Osteocyte (in vitro differentiated cells): ENCODE data around the gene QTRT2. TPM values are rescaled to one million over a fixed set of nuclear protein-coding genes. Genes with fewer than 3 reads are reported as not detected.

ENCODE experiments used
- DNase-seq: peaks from one replicate; pipeline ENCODE4 v3.0.0; 2021; ENCODE audit warnings: mixed read lengths; ENCODE audit not compliant: unreplicated experiment; ENCODE audit errors: extremely low spot score
- H3K27ac Mint-ChIP-seq: one replicate; pipeline ENCODE4 v1.8.0; 2021; ENCODE audit warnings: mild to moderate bottlenecking, mixed read lengths; ENCODE audit not compliant: unreplicated experiment
- H3K27me3 Mint-ChIP-seq: one replicate; pipeline ENCODE4 v1.8.0; 2021; ENCODE audit warnings: mixed read lengths; ENCODE audit not compliant: unreplicated experiment
- H3K36me3 Mint-ChIP-seq: one replicate; pipeline ENCODE4 v1.8.0; 2021; ENCODE audit warnings: mixed read lengths; ENCODE audit not compliant: unreplicated experiment
- H3K4me1 Mint-ChIP-seq: one replicate; pipeline ENCODE4 v1.8.0; 2021; ENCODE audit warnings: mixed read lengths; ENCODE audit not compliant: unreplicated experiment
- H3K4me3 Mint-ChIP-seq: one replicate; pipeline ENCODE4 v1.8.0; 2021; ENCODE audit warnings: mild to moderate bottlenecking, moderate library complexity, mixed read lengths; ENCODE audit not compliant: unreplicated experiment
- H3K9me3 Mint-ChIP-seq: one replicate; pipeline ENCODE4 v1.8.0; 2021; ENCODE audit warnings: mixed read lengths; ENCODE audit not compliant: unreplicated experiment
- total RNA-seq: library from RNA; stranded (reverse); gene quantifications from 2 replicates; pipeline ENCODE4 v1.2.1, GENCODE V29; 2021
- TF ChIP-seq, protein P1 (sequence below): fragments of 200-600 bp; sonication (generic); IDR thresholded peaks from 2 replicates; pipeline ENCODE4 v1.5.0; 2021; ENCODE audit warnings: antibody characterized with exemption, mild to moderate bottlenecking, moderate library complexity

Gene QTRT2
- total RNA-seq, 1 donor from 2014 or later: 15.4 TPM

DNA sequence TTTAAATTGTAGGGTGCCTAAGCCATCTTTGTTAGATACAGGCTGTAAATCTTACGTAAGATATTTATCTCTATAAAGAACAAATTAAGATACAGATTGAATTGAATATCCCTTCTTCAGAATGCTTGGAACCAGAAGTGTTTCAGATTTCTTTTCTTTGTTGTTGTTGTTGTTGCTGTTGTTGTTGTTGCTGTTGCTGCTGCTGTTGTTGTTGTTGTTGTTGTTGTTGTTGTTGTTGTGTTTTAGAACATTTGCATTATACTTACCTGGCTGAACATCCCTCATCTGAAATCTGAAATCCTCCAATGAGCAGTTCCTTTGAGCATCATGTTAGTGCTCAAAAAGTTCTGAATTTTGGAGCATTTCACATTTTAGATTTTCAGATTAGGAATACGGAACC, 26.6 kb downstream of the QTRT2 start:
- Mint-ChIP-seq H3K36me3 (peaks cover 41% of the 10 kb centered on the region), H3K9me3 (no peaks in the 10 kb centered on the region), H3K27ac (no peak overlapping the region), H3K27me3 (no peaks in the 10 kb centered on the region), H3K4me1 (peaks cover under 1% of the 10 kb centered on the region), H3K4me3 (no peak overlapping the region)
- TF ChIP-seq, protein P1, sequence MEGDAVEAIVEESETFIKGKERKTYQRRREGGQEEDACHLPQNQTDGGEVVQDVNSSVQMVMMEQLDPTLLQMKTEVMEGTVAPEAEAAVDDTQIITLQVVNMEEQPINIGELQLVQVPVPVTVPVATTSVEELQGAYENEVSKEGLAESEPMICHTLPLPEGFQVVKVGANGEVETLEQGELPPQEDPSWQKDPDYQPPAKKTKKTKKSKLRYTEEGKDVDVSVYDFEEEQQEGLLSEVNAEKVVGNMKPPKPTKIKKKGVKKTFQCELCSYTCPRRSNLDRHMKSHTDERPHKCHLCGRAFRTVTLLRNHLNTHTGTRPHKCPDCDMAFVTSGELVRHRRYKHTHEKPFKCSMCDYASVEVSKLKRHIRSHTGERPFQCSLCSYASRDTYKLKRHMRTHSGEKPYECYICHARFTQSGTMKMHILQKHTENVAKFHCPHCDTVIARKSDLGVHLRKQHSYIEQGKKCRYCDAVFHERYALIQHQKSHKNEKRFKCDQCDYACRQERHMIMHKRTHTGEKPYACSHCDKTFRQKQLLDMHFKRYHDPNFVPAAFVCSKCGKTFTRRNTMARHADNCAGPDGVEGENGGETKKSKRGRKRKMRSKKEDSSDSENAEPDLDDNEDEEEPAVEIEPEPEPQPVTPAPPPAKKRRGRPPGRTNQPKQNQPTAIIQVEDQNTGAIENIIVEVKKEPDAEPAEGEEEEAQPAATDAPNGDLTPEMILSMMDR: no peak
- DNase-seq: no peak

DNA sequence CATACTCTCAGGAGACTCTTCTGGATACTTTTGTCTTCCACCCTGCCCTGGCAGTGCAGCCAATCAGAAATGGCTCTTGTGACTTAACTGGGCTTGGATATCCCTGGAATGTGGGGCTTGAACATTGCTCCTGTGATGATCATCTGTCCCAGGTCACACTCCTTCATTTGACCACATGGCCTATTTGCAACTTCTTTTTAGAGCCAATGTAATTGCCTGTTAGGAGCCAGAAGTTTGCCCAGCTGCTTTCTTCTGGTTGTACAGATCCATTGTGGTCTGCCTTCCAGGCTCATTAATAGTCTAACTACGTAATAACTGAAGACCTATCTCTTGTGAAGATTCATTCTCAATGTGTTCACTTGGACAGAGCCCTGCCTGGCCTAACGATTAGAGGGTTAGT, 29.8 kb downstream of the QTRT2 start:
- no peak for DNase-seq
- Mint-ChIP-seq H3K36me3 (peaks cover 29% of the 10 kb centered on the region), H3K9me3 (no peaks in the 10 kb centered on the region), H3K4me3 (no peak overlapping the region), H3K27ac (no peak overlapping the region), H3K4me1 (no peaks in the 10 kb centered on the region), H3K27me3 (no peaks in the 10 kb centered on the region)
- TF ChIP-seq, protein P1: no peak

DNA sequence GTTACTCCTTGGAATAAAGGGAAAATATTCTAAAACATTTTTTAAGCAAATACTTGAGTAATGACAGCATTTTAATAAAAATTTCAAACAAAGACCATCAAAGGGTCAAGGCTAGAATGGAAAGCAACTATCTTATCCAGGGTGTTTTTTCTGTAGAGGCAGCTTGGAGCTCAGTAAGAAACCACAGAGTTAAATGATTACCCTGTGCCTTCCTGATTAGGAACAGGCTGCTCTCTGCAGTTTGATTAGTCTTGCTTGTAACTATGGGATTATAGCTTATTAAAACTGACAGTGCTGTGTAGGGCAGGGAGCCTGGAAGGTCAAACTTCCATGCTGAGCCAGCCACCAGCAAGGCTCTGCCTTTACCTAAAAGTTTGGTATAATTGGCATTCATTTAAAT, 33.1 kb downstream of the QTRT2 start:
- TF ChIP-seq, protein P1: no peak
- Mint-ChIP-seq H3K27me3 (no peaks in the 10 kb centered on the region), H3K4me3 (no peak overlapping the region), H3K4me1 (peaks cover 16% of the 10 kb centered on the region), H3K27ac (no peak overlapping the region), H3K36me3 (peaks cover 18% of the 10 kb centered on the region), H3K9me3 (no peaks in the 10 kb centered on the region)
- DNase-seq: no peak

DNA sequence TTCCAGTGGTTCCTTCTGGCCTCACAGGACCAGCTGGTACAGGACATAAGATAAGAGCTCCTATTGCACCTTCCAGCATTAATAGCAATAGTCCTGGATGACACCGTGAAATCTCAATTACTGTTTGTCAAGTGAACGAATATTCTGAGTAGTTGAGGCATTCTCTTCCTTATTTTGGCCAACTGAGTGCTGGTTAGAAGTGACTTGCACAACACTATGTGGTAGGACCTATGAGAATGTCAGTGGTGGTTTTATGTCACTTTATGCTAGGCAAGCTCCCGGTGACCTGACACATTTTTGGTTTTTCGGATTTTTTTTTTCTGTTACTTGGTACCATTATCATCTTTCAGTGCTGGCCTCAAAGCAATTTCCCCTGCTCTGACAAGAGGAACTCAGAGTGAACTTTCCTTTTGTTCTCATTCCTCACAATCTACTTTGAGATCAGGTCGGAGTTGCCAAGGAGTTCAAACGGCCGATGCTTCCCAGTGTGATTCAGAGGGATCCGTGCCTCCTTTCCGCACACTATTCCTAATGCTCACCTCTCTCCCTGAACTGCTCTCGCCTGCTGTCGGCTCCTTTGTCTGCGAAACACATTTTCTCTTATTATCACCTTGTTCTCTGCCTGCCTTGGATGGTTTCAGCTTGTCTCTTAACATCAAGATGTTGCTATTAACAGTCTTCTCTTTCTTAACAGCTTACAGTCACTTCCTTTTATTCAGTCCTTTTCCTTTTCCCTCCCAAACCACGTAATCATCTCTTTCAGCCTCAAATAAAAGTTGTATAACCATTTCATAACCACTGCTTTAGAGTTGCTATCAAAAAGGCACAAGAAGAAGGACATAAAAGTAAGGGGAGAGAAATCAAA, 35.8 kb downstream of the QTRT2 start:
- H3K9me3 Mint-ChIP-seq: no peaks in the 10 kb centered on the region
- H3K4me3 Mint-ChIP-seq: no peak overlapping the region
- TF ChIP-seq, protein P1: no peak
- no peaks in the 10 kb centered on the region for H3K27me3 Mint-ChIP-seq
- no peak for DNase-seq
- peaks cover 2% of the 10 kb centered on the region for H3K36me3 Mint-ChIP-seq
- no peak overlapping the region for H3K27ac Mint-ChIP-seq
- peaks cover 16% of the 10 kb centered on the region for H3K4me1 Mint-ChIP-seq

DNA sequence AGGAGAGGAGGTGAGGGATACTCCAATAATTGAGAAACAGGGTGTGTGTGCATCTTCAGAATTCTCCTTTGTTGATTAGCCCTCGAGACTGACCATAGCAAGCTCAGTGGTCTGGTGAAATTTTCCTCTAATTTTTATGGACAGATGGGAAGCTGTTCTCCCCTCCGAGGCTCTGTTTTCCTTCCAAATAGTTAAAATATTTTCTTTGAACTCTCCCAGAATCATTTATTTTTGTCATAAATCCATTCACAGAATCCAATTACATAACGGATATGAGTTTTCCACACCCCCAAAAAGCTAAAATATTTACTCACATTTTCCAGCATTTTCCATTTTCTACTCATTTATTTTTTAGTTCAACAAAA, 36.5 kb downstream of the QTRT2 start:
- Mint-ChIP-seq H3K4me1 (peaks cover 16% of the 10 kb centered on the region), H3K36me3 (no peaks in the 10 kb centered on the region), H3K27me3 (no peaks in the 10 kb centered on the region), H3K9me3 (no peaks in the 10 kb centered on the region), H3K27ac (no peak overlapping the region), H3K4me3 (peak overlapping the region; percentile 2)
- DNase-seq: no peak
- TF ChIP-seq, protein P1: no peak
